ENCODE data around the gene DPF3. TPM values are rescaled to one million over a fixed set of nuclear protein-coding genes. Genes with fewer than 3 reads are reported as not detected.
"Not testable (repeated sequence)": the region's sequence is repeated elsewhere in the genome, so short reads cannot be mapped to it uniquely, and the experiment has no call there.

Gene DPF3
- polyA plus RNA-seq, 4 donors = 1.3 to 5.0 (median 4.6) TPM

GRCh38 chr14:72776701-72777261 is 117.1 kb downstream of the DPF3 start:
- DNase-seq (ENCODE audit: low read depth in 4 of 4, low spot score in 3 of 4) = no peak

DNA sequence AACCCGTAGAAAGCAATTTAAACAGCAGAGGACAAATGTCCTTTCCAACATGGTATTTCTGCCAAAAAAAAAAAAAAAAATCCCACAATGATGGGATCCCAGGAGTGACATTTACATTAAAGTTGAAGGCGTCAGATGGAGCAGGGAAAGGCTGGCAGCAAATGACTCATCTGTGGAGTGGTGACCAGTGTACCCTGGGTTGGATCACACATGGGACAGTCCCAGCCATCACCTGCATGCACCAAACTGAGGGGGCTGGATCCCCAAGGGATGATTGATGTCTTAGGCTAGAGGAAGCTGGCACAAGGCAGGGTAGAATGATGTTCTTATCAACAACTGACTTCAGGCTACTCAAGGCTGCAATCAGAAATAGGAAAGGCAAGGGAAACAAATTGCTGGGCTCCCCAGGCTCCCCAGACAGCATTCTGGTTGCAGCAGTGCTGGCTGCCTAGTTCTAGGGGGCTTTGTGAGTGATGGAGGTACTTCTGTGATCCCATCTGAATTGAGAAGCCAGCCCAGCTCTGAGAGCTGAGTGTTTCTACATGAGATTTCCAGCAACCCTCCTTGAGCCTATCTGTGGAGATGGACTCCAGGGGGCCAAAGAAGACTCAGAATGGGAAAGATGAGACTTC is 117.9 kb downstream of the DPF3 start:
- DNase-seq (ENCODE audit: low read depth in 4 of 4, low spot score in 3 of 4) = no peak

GRCh38 chr14:72774894-72775620 is 118.8 kb downstream of the DPF3 start:
- DNase-seq (ENCODE audit: low read depth in 4 of 4, low spot score in 3 of 4) = no peak

DNA sequence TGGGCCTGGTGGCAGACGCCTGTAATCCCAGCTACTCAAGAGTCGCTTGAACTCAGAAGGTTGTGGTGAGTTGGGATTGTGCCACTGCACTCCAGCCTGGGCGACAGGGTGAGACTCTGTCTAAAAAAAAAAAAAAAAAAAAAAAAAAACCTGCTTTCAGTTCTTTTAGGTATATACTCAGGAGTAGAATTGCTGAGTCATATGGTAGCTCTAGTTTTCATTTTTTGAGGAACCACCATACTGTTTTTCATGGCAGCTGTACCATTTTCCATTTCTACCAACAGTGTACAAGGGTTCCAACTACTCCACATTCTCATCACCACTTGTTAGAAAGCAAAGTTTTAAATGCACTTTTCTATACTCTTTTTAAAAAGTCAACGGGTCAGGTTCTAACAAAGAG is 119.8 kb downstream of the DPF3 start:
- DNase-seq (ENCODE audit: low read depth in 4 of 4, low spot score in 3 of 4) = no peak

GRCh38 chr14:72771561-72771960 is 122.3 kb downstream of the DPF3 start:
- no peak for DNase-seq (ENCODE audit: low read depth in 4 of 4, low spot score in 3 of 4)

DNA sequence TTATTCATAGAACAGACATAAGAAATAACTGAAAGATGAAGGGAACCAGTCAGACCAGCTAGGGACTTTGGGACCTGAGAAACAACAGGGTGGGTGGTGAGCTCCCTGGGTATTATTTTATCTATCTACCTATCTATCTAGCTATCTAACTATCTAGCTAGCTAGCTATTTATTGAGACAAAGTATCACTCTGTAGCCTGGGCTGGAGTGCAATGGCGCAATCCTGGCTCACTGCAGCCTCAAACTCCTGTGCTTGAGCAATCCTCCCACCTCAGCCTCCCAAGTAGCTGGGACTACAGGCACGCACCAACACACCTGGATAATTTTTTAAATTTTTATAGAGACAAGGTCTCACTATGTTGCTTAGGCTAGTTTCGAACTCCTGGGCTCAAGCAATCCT is 127.6 kb downstream of the DPF3 start:
- DNase-seq (ENCODE audit: low read depth in 4 of 4, low spot score in 3 of 4) = no peak

DNA sequence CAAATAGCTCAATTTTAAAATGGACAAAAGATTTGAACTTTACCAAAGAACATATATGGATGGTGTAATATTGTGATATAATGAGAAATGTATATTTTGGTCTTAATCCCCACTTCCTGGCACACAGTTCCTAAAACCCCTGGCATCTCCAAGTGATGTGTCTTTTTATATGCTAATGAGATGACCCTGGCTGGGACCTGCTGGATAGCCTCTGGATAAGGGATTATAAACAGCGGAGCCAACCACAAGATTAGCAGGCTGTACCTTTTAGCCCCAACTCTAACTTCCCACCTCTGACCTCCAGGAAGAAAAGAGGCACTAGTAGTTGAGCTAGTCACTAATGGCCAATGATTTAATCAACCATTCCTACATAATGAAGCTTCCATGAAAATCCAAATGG is 130.0 kb downstream of the DPF3 start:
- no peak for DNase-seq (ENCODE audit: low read depth in 4 of 4, low spot score in 3 of 4)

DNA sequence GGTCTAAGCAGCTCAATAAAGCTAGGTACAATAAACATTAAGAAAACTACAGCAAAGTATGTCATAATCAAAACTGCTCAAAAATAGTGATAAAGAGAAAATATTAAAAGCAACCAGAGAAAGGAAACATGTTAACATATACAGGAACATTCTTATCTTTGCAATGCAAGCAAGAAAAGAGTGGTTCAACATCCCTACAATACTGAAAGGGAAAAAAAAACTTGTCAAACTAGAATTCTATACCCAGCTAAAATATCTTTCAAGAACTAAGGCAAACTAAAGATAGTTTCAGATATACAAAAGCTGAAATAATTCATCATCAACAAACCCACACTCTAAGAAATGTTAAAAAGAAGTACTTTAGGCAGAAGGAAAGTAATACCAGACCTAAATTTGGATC is 134.2 kb downstream of the DPF3 start:
- DNase-seq (ENCODE audit: low read depth in 4 of 4, low spot score in 3 of 4) = no peak

- no peak for DNase-seq (ENCODE audit: low read depth in 4 of 4, low spot score in 3 of 4)
Observed at GRCh38 chr14:72758993-72759392, 134.9 kb downstream of the DPF3 start.

DNA sequence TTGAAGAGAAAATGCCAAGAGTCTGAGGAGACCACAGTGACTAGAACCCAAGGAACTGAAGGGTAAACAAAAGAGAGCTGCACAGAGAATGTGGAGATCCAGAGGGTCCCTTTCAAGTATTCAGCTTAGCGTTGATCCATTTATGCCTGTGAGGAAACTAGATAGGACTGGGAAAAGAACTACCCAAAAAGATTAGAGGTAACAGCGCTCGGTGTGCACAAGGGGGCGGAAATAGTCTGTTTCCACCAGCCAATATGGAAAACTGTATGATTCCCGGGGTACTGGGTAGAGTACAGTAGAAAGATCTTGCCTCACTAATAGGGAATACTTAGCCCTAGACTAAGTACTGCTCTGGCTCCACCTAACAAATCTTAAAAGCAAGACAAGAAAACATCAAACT is 135.5 kb downstream of the DPF3 start:
- DNase-seq (ENCODE audit: low read depth in 4 of 4, low spot score in 3 of 4) = no peak

DNA sequence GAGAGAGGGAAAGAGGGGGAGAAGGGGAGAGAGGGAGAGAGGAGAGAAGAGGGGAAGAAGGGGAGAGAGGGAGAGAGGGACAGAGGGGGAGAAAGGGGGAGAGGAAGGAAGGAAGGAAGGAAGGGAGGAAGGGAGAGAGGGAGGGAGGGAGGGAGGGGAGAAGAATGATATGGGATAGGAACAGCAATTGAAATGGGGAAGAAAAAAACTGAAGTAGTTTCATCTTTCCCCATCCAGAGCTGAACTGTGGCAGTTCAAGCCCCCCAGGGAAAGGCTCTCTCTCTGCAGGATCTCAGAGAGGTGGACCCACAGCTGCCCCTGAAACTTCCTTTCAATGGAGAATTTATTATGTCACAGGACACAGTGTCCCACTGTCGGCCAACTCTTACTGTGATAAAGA is 136.9 kb downstream of the DPF3 start:
- DNase-seq (ENCODE audit: low read depth in 4 of 4, low spot score in 3 of 4) = no peak

DNA sequence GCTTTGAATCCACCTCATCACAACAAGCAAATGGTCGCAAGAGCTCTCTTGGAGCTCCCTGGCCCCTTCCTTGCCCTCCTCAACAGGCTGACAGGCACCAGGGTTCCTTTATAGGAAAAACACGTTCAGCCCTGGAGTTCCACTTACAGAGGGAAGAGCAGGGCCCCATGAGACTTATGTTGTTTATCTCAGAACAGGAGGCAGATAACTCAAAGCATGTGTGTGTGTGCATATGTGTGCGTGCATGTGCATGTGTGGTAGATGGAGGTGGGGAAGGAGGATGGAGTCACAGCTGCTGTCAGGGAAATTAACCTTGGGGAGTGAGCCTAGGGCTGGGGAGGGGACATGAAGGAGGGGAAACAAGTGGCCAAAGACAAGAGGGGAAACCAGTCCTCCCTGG is 138.1 kb downstream of the DPF3 start:
- DNase-seq (ENCODE audit: low read depth in 4 of 4, low spot score in 3 of 4) = no peak

DNA sequence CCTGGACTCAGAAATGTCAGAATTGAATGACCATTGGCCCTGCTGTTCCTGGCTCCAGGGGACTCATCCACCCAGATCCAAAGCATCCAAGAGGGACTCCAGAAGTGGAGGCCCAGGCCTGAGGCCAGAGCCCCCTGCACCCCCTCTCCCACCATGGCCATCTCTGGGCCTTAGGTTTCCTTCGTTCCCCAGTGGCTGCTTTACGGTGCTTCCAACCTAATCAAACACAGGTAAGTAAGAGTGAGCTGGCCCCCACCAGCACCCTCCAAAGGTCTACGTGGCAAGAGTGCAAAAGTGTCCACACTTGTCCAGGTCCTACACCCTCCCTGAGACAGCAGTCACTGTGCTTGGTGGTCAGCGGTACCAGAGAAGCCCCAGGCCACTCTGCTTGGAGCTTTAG is 139.0 kb downstream of the DPF3 start:
- no peak for DNase-seq (ENCODE audit: low read depth in 4 of 4, low spot score in 3 of 4)

- no peak for DNase-seq (ENCODE audit: low read depth in 4 of 4, low spot score in 3 of 4)
Observed at GRCh38 chr14:72753879-72754400, 140.0 kb downstream of the DPF3 start.

GRCh38 chr14:72753044-72753710 is 140.7 kb downstream of the DPF3 start:
- DNase-seq (ENCODE audit: low read depth in 4 of 4, low spot score in 3 of 4) = no peak

DNA sequence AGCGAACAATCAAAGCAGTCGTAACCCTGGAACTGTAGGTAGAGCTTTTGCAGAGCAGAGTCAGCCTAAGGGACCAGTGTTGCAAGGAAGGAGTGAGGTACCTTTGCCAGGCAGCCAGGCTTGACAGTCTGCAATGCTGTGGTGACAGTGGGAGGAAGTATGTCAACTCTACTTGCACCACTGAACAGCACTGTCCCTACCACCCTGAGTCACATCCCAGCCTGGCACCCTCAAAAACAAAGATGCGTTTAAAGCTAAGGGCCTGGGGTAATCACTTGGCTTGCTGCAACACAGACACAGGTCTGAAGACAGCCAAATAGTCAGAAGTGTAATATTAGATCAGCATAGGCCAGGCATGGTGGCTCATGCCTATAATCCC is 141.9 kb downstream of the DPF3 start:
- DNase-seq (ENCODE audit: low read depth in 4 of 4, low spot score in 3 of 4) = no peak

- DNase-seq (ENCODE audit: low read depth in 4 of 4, low spot score in 3 of 4) = no peak
Observed at GRCh38 chr14:72751276-72752033, 142.4 kb downstream of the DPF3 start.

- not testable (repeated sequence) for DNase-seq (ENCODE audit: low read depth in 4 of 4, low spot score in 3 of 4)
Observed at GRCh38 chr14:72748921-72749320, 145.0 kb downstream of the DPF3 start.

DNA sequence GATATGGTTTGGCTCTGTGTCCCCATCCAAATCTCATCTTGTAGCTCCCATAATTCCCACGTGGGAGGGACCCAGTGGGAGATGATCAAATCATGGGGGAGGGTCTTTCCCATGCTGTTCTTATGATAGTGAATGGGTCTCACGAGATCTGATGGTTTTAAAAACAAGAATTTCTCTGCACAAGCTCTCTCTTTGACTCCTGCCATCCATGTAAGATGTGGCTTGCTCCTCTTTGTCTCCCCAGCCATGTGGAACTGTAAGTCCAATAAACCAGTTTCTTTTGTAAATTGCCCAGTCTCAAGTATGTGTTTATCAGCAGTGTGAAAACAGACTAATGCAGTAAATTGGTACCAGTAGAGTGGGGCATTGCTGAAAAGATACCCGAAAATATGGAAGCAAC is 146.2 kb downstream of the DPF3 start:
- DNase-seq (ENCODE audit: low read depth in 4 of 4, low spot score in 3 of 4) = no peak

All from left renal pelvis (tissue), 4 donors.